Stimulated activated CD8-positive, alpha-beta memory T cell treated with anti-CD3 and anti-CD28 coated beads, Interleukin-2, amount 100 ng/mL, for 48 hours (primary cell): ENCODE results near the gene FBXW8.
A peak's percentile ranks its signal among the peaks of the same experiment; 100 is the strongest.

Experiments used
- DNase-seq, 2 donors: peaks; one replicate each; pipeline ENCODE4 v3.0.0-alpha.2; 2020; ENCODE audit warnings: low read depth in 2 of 2

FBXW8 gene

DNA sequence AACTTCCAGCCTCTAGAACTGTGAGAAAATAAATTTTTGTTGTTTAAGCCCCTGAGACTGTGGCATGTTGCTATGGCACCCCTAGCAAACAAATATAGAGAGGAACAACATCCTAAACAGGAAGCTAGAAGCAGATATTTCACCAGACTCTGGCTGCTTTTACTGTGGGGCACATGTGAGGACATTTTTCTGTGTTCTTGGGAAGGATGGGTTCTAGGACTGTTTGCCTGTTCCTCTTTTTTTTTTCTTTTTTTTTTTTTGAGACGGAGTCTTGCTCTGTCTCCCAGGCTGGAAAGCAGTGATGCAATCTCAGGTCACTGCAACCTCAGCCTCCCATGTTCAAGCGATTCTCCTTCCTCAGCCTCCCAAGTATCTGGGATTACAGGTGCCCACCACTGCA, 25.3 kb upstream of the FBXW8 start:
- DNase-seq: no peak

DNA sequence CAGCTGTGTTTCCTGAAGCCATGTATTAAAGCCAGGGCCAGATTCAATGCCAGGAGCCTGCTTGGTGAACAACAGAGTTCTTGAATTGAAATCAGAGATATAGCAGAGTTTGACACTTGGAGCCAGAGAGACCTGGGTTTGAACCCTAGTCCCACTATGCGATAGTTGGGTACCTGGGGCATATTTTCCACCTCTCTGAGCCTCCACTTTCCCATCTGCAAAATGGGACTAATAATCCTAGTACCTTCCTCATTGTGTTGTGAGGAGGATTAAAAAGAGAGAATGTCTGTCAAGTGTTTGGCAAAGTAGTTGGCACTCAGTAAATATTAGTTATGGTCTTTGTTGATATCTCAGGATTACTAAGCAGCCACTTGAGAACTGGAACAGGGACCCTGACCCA, 23.5 kb upstream of the FBXW8 start:
- DNase-seq: no peak

GRCh38 chr12:116887897-116888296, 22.9 kb upstream of the FBXW8 start:
- DNase-seq: no peak

DNA sequence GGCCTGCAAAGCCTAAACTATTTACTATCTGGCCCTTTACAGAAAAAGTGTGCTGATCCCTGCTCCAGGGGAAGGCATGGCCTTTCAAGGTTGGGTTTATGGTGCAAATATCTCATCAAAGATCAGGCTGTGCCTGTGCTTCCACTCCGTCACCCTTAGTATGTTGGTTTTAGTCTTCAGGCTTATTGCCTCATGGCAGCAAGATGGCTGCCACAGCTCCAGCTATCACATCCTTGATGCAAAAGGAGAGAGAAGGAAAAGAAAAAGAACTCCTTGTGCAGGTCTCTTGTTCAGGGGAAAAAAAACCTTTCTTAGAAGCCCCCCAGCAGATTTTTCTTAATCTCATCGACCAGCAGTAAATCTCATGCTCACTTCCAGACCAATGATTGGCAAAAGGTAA, 20.4 kb upstream of the FBXW8 start:
- DNase-seq: no peak

- no peak for DNase-seq
Observed at GRCh38 chr12:116891019-116891418, 19.7 kb upstream of the FBXW8 start.

- no peak for DNase-seq
Observed at GRCh38 chr12:116892349-116893140, 18.2 kb upstream of the FBXW8 start.

- no peak for DNase-seq
Observed at GRCh38 chr12:116894913-116895312, 15.8 kb upstream of the FBXW8 start.

- no peak for DNase-seq
Observed at GRCh38 chr12:116896411-116896924, 14.3 kb upstream of the FBXW8 start.

- no peak for DNase-seq
Observed at GRCh38 chr12:116897476-116897875, 13.3 kb upstream of the FBXW8 start.

DNA sequence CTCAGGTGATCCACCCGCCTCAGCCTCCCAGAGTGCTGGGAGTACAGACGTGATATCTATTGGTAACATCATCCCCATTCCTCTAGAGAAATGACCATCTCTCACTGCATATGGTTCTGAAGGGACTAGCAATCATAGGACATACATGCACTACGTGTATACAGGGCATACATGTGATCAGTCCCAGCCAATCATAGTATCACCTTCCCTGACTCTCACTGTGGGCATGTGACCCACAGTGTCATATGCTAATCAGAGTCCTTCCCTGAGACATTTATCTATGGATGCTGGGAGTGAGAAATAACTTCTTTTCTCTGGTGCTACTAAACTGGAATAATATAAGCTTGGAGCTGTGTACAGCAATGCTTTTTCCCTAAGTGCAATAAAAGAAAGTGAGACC, 12.1 kb upstream of the FBXW8 start:
- no peak for DNase-seq

DNA sequence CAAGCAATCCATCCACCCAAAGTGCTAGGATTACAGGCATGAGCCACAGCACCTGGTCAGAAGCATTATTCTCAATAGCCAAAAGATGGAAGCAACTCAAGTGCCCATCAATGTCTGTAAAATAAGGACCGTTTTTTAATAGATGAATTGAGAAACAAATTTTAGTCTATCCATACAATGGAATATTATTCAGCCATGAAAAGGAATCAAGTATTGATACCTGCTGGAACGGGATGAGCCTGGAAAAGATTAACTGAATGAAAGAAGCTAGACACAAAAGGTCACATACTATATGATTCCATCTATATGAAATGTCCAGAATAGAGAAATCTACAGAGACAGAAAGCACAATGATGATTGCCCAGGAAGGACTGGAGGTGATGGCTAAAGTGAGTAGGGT, 9.1 kb upstream of the FBXW8 start:
- no peak for DNase-seq

- DNase-seq: no peak
Observed at GRCh38 chr12:116903818-116904217, 6.9 kb upstream of the FBXW8 start.

- no peak for DNase-seq
Observed at GRCh38 chr12:116906285-116906684, 4.5 kb upstream of the FBXW8 start.

DNA sequence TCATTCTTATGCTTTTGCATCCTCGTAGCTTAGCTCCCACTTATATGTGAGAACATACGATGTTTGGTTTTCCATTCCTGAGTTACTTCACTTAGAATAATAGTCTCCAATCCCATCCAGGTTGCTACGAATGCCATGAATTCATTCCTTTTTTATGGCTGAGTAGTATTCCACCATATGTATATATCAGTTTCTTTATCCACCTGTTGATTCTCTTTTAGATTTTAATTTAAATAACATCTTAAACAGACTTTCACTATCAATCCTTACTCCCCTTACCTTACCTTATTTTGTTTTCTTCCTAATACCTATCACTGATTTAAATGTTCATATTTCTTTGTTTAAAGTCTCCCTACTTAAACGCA, 488 bp upstream of the FBXW8 start:
- no peak for DNase-seq

- no peak for DNase-seq
Observed at GRCh38 chr12:116915326-116915725, 4.6 kb downstream of the FBXW8 start.

GRCh38 chr12:116916122-116916521, 5.4 kb downstream of the FBXW8 start:
- DNase-seq: no peak

DNA sequence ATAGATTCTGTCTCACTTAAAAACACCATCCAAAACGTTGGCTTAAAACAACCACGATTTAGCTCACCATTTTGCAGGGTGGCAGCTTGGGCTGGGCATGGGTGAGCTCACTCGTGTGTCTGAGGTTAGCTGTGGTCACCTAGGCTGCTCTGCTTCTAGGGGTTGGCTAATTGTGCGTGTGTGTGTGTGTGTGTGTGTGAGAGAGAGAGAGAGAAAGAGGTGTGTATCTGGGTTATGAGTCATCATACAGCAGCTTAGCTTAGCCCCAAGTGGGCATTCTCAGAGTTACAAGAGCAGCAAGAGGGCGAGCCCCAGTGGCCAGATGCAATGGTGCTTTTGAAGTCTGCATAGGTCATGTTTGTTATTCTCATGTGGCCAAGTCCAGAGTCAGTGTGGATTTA, 6.0 kb downstream of the FBXW8 start:
- DNase-seq: peak; percentile 14 to 30

DNA sequence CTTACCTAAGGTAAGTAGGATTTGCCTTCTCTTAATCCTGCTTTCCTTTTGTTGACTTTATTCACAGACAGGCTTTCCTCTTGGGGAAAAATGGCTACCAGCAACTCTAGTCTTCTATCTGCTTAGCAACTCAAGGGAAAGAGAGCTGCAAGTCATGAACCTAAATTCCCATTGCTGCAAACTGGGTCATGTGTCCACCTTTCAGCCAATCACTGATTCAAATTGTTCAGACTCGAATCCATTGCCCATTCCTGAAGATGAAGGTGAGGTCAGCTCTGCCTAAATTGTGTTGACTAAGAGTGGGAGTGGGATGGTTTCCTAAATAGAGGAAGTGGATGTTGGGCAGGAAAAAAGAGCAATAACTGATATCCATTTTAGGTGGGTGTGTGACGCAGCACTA, 7.7 kb downstream of the FBXW8 start:
- DNase-seq: no peak

- no peak for DNase-seq
Observed at GRCh38 chr12:116919247-116919661, 8.5 kb downstream of the FBXW8 start.

- DNase-seq: no peak
Observed at GRCh38 chr12:116919706-116920485, 9.1 kb downstream of the FBXW8 start.

DNA sequence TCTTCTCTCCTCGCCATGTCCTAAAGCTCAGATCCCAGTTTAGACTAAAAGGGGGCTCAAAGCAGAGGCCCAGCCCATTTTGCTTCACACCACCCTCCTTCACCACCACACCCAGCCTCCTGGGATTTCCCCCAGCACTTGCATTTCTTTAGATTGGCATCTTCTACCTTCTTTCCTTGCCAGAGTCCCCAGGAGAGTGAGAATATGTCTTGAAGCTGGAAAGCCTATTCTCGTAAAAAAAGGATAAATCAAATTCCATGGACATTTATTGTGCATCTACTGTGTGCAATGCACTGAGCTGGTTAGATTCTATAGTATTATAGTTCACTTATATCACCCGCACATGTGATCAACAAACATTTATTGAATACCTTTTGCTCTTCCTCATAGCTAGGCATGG, 10.2 kb downstream of the FBXW8 start:
- DNase-seq: no peak

DNA sequence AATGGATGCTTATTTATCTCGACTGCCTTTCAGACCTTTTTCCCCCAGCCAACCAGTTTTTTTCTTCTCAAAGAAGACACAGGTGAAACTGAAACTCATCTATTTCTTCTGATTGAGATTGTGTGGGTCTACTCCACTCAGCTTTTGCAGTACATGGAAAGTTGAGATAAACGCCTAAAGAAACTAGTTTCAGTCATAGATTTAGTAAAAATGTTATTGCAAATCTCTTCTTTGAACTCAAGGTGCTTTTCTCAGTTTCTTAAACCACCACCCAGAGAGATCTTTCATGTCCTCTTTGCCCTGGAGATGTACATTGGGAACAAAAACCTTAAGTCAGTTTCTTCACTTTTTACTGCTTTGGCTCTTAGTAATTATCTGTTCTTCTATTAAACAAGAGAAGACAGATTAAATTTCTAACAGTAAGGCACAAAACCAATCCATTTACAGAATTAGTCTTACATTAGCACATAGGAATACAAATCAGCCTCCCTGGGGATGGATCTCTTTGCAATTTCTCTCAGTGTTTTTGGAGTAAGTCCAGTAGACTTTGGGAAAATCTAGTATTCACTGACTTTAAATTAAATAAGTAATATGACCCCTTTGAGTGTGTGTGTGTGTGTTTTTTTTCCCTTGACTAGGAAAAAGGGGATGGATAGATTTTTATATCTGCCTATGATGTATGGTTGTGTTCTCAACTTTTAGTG, 11.6 kb downstream of the FBXW8 start:
- no peak for DNase-seq
